Transverse colon (tissue), 4 donors: ENCODE results near the gene HAP1.

Experiments
- EP300 ChIP-seq: sonication (generic); formaldehyde crosslinking; IDR thresholded peaks from one replicate; pipeline ENCODE4 v1.6.1; 2017; ENCODE audit warnings: antibody characterized with exemption, low read depth
- POLR2A ChIP-seq: fragments of 450-650 bp; IDR thresholded peaks from one replicate; pipeline ENCODE4 v1.6.1; 2016; ENCODE audit warnings: antibody characterized with exemption, mild to moderate bottlenecking, moderate library complexity
- POLR2AphosphoS5 ChIP-seq, 3 donors: sonication (generic); formaldehyde crosslinking; IDR thresholded peaks; one replicate each; pipeline ENCODE4 v1.6.1; 2016; ENCODE audit warnings: antibody characterized with exemption in 3 of 3
- TF ChIP-seq, protein P1 (sequence below), 5 experiments: fragments of 200-600 bp in 3 of 5; fragments of 450-650 bp in 2 of 5; sonication (generic) in 3 of 5; IDR thresholded peaks; 1 replicate in 2 of 5; 2 replicates in 3 of 5; pipeline ENCODE4 v1.5.1; 2016 to 2017; ENCODE audit warnings: antibody characterized with exemption in 5 of 5, inconsistent platforms in 3 of 5, mild to moderate bottlenecking in 2 of 5, moderate library complexity in 1 of 5

GRCh38 chr17:41695134-41695661 is 39.2 kb downstream of the HAP1 start:
- TF ChIP-seq, protein P1, sequence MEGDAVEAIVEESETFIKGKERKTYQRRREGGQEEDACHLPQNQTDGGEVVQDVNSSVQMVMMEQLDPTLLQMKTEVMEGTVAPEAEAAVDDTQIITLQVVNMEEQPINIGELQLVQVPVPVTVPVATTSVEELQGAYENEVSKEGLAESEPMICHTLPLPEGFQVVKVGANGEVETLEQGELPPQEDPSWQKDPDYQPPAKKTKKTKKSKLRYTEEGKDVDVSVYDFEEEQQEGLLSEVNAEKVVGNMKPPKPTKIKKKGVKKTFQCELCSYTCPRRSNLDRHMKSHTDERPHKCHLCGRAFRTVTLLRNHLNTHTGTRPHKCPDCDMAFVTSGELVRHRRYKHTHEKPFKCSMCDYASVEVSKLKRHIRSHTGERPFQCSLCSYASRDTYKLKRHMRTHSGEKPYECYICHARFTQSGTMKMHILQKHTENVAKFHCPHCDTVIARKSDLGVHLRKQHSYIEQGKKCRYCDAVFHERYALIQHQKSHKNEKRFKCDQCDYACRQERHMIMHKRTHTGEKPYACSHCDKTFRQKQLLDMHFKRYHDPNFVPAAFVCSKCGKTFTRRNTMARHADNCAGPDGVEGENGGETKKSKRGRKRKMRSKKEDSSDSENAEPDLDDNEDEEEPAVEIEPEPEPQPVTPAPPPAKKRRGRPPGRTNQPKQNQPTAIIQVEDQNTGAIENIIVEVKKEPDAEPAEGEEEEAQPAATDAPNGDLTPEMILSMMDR (IDR thresholded peaks at IDR 0.05): no peak
- TF ChIP-seq POLR2AphosphoS5 (IDR thresholded peaks at IDR 0.05) (no peak), EP300 (no peak), POLR2A (no peak)
